Neural progenitor cell (in vitro differentiated cells): Measurements from ENCODE around the gene TRMT1.

ENCODE experiments used
- EZH2 ChIP-seq: fragments of 200-600 bp; sonication (generic); IDR thresholded peaks from 2 replicates; pipeline ENCODE4 v1.6.1; 2017; ENCODE audit warnings: antibody characterized with exemption, mild to moderate bottlenecking, moderate library complexity
- TF ChIP-seq, protein P1 (sequence below): fragments of 200-600 bp; sonication (generic); IDR thresholded peaks from 2 replicates; pipeline ENCODE4 v1.5.1; 2017; ENCODE audit warnings: antibody characterized with exemption, mild to moderate bottlenecking

DNA sequence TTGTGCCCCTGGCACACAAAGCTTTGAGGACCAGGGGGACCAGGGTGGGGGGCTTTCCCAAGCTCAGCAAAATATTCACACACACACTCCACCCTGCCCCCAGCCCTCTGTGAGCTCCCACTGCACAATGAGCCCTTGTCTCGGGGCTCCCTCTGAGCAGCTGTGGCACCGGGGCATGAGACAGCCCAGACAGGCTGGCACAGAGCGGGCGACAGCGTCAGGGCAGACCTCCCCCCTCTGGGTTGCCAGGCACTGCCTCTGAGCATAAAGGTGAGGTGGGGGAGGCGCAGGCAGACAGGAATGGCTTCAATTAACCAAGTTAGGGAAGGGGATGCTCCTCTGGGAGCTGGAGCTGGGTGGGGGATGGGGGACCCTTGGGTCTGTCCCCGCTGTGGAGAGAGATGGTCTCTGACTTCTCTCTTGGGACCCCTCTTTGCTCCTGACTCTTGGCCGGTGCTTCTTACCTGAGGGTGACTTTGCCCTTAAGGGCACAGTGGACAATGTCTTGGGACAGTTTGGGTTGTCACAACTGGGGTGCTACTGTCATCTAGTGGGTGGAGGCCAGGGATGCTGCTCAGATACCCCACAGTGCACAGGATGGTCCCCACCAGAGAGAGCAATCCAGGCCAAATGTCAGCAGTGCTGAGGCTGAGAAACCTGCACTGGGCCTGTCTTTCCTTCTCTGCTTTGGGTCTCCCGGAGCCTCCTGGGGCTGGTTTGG, 44.2 kb downstream of the TRMT1 start:
- TF ChIP-seq, protein P1, sequence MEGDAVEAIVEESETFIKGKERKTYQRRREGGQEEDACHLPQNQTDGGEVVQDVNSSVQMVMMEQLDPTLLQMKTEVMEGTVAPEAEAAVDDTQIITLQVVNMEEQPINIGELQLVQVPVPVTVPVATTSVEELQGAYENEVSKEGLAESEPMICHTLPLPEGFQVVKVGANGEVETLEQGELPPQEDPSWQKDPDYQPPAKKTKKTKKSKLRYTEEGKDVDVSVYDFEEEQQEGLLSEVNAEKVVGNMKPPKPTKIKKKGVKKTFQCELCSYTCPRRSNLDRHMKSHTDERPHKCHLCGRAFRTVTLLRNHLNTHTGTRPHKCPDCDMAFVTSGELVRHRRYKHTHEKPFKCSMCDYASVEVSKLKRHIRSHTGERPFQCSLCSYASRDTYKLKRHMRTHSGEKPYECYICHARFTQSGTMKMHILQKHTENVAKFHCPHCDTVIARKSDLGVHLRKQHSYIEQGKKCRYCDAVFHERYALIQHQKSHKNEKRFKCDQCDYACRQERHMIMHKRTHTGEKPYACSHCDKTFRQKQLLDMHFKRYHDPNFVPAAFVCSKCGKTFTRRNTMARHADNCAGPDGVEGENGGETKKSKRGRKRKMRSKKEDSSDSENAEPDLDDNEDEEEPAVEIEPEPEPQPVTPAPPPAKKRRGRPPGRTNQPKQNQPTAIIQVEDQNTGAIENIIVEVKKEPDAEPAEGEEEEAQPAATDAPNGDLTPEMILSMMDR = no peak
- no peak for TF ChIP-seq EZH2
